T-helper 17 cell (primary cell): ENCODE results near the gene LRMDA. TPM values are rescaled to one million over a fixed set of nuclear protein-coding genes. Genes with fewer than 3 reads are reported as not detected.

Experiments
- ATAC-seq: fragments of 150-1000 bp; cut with Tn5 transposase; 2 replicates; pipeline ENCODE4 v1.10.0; 2021; ENCODE audit warnings: mild to moderate bottlenecking, moderate library complexity
- DNase-seq, 3 donors: peaks; one replicate each; pipeline versions ENCODE4 v3.0.0 to v3.0.0-alpha.2; 2020 to 2021
- H3K9me3 ChIP-seq: one replicate; pipeline ENCODE4 v1.7.0; 2013; ENCODE audit warnings: low read length, mild to moderate bottlenecking; ENCODE audit not compliant: control insufficient read depth, poor library complexity, severe bottlenecking
- H3K27ac Mint-ChIP-seq: one replicate; pipeline ENCODE4 v1.8.0; 2022; ENCODE audit warnings: mild to moderate bottlenecking, moderate library complexity, mixed read lengths
- H3K27me3 Mint-ChIP-seq: one replicate; pipeline ENCODE4 v1.8.0; 2022; ENCODE audit warnings: mixed read lengths
- H3K36me3 Mint-ChIP-seq: one replicate; pipeline ENCODE4 v1.8.0; 2022; ENCODE audit warnings: low read depth, mixed read lengths
- H3K4me1 Mint-ChIP-seq: one replicate; pipeline ENCODE4 v1.8.0; 2022; ENCODE audit warnings: mild to moderate bottlenecking, mixed read lengths
- H3K4me3 Mint-ChIP-seq: one replicate; pipeline ENCODE4 v1.8.0; 2022; ENCODE audit warnings: mild to moderate bottlenecking, moderate library complexity, mixed read lengths
- total RNA-seq, 4 donors: library from RNA in 2 of 4; stranded (reverse) in 2 of 4; gene quantifications; one replicate each; pipeline ENCODE4 v1.2.3 and lab custom pipeline; 2022 to 2026

LRMDA gene
- total RNA-seq, 2 donors from 2014 or later, result not detected

GRCh38 chr10:76089556-76090180, 658.2 kb downstream of the LRMDA start:
- Mint-ChIP-seq H3K4me1 (no peaks in the 10 kb centered on the region), H3K27ac (no peak overlapping the region), H3K27me3 (peaks cover 20% of the 10 kb centered on the region), H3K36me3 (no peaks in the 10 kb centered on the region), H3K4me3 (no peak overlapping the region)
- no peaks in the 10 kb centered on the region for H3K9me3 ChIP-seq
- no peak for DNase-seq
- ATAC-seq, result no peak

- DNase-seq (no peak), ATAC-seq (no peak)
- no peak overlapping the region for H3K4me3 Mint-ChIP-seq
- peaks cover under 1% of the 10 kb centered on the region for H3K27me3 Mint-ChIP-seq
- H3K27ac Mint-ChIP-seq, result no peak overlapping the region
- no peaks in the 10 kb centered on the region for H3K36me3 Mint-ChIP-seq
- H3K4me1 Mint-ChIP-seq, result no peaks in the 10 kb centered on the region
- no peaks in the 10 kb centered on the region for H3K9me3 ChIP-seq
Observed at GRCh38 chr10:76091926-76092325, 660.5 kb downstream of the LRMDA start.

GRCh38 chr10:76106611-76107010, 675.2 kb downstream of the LRMDA start:
- Mint-ChIP-seq H3K27me3 (no peaks in the 10 kb centered on the region), H3K4me1 (no peaks in the 10 kb centered on the region), H3K4me3 (no peak overlapping the region), H3K27ac (no peak overlapping the region), H3K36me3 (no peaks in the 10 kb centered on the region)
- no peak for ATAC-seq
- DNase-seq, result no peak
- no peaks in the 10 kb centered on the region for H3K9me3 ChIP-seq

- no peak for ATAC-seq
- no peak for DNase-seq
- H3K4me3 Mint-ChIP-seq, result no peak overlapping the region
- peaks cover 5% of the 10 kb centered on the region for H3K27me3 Mint-ChIP-seq
- no peaks in the 10 kb centered on the region for H3K9me3 ChIP-seq
- no peak overlapping the region for H3K27ac Mint-ChIP-seq
- no peaks in the 10 kb centered on the region for H3K4me1 Mint-ChIP-seq
- H3K36me3 Mint-ChIP-seq, result no peaks in the 10 kb centered on the region
Observed at GRCh38 chr10:76108563-76109359, 677.3 kb downstream of the LRMDA start.

- ATAC-seq, result no peak
- Mint-ChIP-seq H3K36me3 (no peaks in the 10 kb centered on the region), H3K4me1 (no peaks in the 10 kb centered on the region), H3K27ac (no peak overlapping the region), H3K27me3 (peaks cover 5% of the 10 kb centered on the region), H3K4me3 (no peak overlapping the region)
- no peaks in the 10 kb centered on the region for H3K9me3 ChIP-seq
- DNase-seq, result no peak
Observed at GRCh38 chr10:76111404-76111803, 680.0 kb downstream of the LRMDA start.

DNA sequence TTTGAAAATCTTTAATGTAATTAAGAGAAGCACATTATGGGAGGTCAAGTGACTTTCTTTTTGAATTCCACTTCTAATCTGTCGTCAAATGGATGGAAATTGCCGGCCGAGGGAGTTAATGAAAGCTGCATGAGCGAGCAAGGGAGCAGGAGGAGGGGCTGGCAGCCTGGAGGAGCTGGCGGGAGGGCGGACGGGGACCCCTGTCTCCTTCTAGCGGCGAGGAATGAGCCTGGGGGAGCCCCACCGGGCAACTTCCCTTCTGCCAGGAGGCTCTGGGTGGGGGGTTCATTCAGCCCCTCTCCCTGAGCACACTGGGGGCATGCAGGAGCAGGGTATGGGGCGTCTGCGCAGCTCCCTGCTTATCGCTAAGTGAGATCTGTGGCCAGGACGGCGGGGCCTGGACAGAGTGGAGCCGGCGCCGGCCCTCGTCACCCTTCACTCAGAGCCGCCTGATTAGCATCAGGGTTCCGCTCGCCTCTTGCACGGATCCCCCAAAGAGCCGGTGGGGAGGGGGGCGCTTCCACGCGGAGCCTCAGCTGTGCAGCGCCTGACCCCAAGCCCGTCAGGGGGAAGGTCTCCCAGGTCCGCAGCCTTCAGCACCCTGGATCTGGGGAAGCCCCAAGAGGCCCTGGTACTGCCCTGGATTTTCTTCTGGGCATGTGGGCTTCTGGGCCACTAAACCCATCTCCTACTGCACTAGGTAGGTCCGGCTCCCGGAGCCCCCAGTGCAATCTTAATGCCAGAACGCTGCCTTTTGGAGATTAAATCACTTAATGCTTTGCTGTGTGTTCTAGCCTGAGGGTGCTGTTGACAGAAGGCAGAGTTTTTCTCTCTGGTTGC, 680.8 kb downstream of the LRMDA start:
- H3K27me3 Mint-ChIP-seq, result peaks cover 5% of the 10 kb centered on the region
- no peak overlapping the region for H3K4me3 Mint-ChIP-seq
- H3K4me1 Mint-ChIP-seq, result no peaks in the 10 kb centered on the region
- ATAC-seq (no peak), DNase-seq (no peak)
- no peaks in the 10 kb centered on the region for H3K9me3 ChIP-seq
- H3K36me3 Mint-ChIP-seq, result no peaks in the 10 kb centered on the region
- no peak overlapping the region for H3K27ac Mint-ChIP-seq

GRCh38 chr10:76112826-76113150, 681.4 kb downstream of the LRMDA start:
- Mint-ChIP-seq H3K4me1 (no peaks in the 10 kb centered on the region), H3K27ac (no peak overlapping the region), H3K27me3 (peaks cover 5% of the 10 kb centered on the region), H3K4me3 (no peak overlapping the region), H3K36me3 (no peaks in the 10 kb centered on the region)
- no peak for DNase-seq
- ATAC-seq, result no peak
- no peaks in the 10 kb centered on the region for H3K9me3 ChIP-seq

DNA sequence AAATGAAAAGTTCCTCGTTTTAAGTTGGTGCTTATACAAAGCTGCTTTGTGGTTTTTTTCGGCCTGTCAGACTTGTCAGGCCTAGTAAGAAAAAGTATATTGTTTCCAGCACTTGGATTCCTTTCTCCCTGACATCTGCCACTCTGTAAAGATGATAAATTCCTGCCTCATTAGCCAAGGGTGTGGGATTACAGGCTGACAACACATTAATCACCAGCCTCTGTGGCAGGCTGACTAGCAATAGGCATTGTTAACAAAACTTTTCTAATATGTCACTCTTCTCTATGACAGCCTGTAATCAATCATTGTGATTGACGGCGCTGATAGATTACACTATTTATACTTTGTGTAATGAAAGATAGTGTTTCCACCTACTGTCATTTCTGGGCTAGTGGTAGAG, 682.5 kb downstream of the LRMDA start:
- no peak for ATAC-seq
- Mint-ChIP-seq H3K4me1 (no peaks in the 10 kb centered on the region), H3K4me3 (no peak overlapping the region), H3K27me3 (peaks cover 5% of the 10 kb centered on the region), H3K27ac (no peak overlapping the region), H3K36me3 (no peaks in the 10 kb centered on the region)
- DNase-seq, result no peak
- H3K9me3 ChIP-seq, result no peaks in the 10 kb centered on the region

DNA sequence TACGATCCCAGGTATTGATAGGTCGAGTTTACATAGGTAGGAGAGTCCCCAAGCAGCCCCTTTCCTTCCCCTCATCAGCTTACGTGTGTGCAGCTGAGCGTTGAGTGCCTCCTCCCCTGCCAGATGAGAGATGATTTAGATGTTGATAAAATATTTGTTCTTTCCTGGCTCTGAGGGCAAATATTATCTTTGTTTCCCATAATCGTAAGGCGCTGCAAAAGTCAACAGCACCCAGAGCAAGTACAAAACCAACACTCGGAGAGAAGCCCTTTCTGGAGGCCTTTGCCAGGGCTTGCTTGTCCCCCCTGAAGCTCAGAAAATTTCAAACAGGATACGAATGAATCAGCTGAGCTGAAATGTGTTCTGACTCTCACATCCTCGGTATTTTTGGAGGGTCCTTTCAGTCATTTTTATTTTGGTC, 683.2 kb downstream of the LRMDA start:
- H3K4me1 Mint-ChIP-seq, result no peaks in the 10 kb centered on the region
- no peak for ATAC-seq
- H3K27me3 Mint-ChIP-seq, result peaks cover 5% of the 10 kb centered on the region
- H3K27ac Mint-ChIP-seq, result no peak overlapping the region
- H3K4me3 Mint-ChIP-seq, result no peak overlapping the region
- H3K9me3 ChIP-seq, result no peaks in the 10 kb centered on the region
- DNase-seq, result no peak
- H3K36me3 Mint-ChIP-seq, result no peaks in the 10 kb centered on the region

DNA sequence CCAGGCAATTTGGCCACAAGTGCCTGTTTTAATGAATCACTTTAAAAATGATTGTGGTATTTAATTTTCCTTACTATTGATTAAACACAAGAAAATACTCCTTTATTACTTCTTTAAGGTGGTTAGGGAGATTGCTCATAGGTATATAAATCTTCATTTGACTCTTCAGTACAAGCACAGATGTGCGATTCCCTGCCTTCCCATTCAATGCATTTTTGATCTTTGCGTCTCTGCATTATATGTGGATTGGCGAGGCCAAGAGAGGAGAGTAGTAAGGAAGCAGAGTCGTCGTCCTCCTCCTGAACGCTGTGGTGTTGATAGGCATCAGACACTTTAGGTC, 683.7 kb downstream of the LRMDA start:
- Mint-ChIP-seq H3K4me3 (no peak overlapping the region), H3K4me1 (no peaks in the 10 kb centered on the region), H3K27ac (no peak overlapping the region), H3K27me3 (peaks cover 5% of the 10 kb centered on the region), H3K36me3 (no peaks in the 10 kb centered on the region)
- no peaks in the 10 kb centered on the region for H3K9me3 ChIP-seq
- no peak for DNase-seq
- ATAC-seq, result no peak

- peaks cover 6% of the 10 kb centered on the region for H3K27me3 Mint-ChIP-seq
- no peaks in the 10 kb centered on the region for H3K36me3 Mint-ChIP-seq
- no peaks in the 10 kb centered on the region for H3K4me1 Mint-ChIP-seq
- no peak overlapping the region for H3K4me3 Mint-ChIP-seq
- ATAC-seq (no peak), DNase-seq (no peak)
- H3K27ac Mint-ChIP-seq, result no peak overlapping the region
- H3K9me3 ChIP-seq, result no peaks in the 10 kb centered on the region
Observed at GRCh38 chr10:76115471-76116155, 684.2 kb downstream of the LRMDA start.

DNA sequence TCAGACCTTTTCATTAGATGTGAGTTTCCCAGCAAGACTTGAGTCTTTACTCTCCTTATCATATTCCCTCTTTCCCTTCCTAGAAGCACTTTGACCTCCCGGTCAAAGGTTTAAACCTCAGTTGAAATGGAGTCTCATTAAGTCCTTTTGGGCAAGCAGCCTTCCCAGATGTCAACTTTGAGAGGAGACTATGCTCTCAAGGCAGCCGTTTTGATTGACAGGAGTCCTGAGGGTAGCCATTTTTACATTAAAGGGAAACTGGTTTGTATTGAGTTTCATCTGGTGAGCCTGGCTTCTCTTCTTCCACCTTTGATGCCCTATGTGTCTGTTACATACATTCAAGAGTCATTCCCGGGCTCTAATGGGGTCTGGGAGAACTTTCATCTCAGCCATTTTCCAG, 685.1 kb downstream of the LRMDA start:
- H3K4me1 Mint-ChIP-seq, result no peaks in the 10 kb centered on the region
- H3K27ac Mint-ChIP-seq, result no peak overlapping the region
- no peaks in the 10 kb centered on the region for H3K9me3 ChIP-seq
- no peaks in the 10 kb centered on the region for H3K36me3 Mint-ChIP-seq
- DNase-seq (no peak), ATAC-seq (no peak)
- peaks cover 10% of the 10 kb centered on the region for H3K27me3 Mint-ChIP-seq
- H3K4me3 Mint-ChIP-seq, result no peak overlapping the region

DNA sequence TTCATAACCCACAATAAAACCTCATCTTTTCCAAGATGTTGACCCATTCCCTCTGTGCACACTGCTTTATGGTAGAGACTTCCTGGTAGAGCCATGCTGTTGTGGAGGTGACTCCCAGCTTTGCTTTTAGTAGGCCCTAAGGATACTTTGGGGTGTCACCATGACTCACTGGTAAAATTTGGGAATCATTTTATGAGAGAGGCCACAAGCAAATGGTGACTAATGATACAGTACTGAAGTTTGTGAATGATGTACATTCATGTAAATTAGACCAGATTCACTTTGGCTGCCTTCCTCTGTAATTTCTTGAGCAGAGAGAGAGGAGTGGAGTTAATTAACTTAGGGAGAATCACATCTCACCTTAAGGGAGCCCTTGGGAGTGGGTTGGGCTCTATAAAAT, 686.5 kb downstream of the LRMDA start:
- Mint-ChIP-seq H3K36me3 (no peaks in the 10 kb centered on the region), H3K4me1 (no peaks in the 10 kb centered on the region), H3K27ac (no peak overlapping the region), H3K27me3 (peaks cover 7% of the 10 kb centered on the region), H3K4me3 (no peak overlapping the region)
- no peak for DNase-seq
- H3K9me3 ChIP-seq, result no peaks in the 10 kb centered on the region
- no peak for ATAC-seq
